IPS DF 4.7 (cell line): ENCODE results near the gene LGALS9.

Source experiments
- DNase-seq: peaks from one replicate; pipeline ENCODE4 v3.0.0-alpha.2; 2013; ENCODE audit warnings: low spot score; ENCODE audit errors: extremely low read depth

Gene LGALS9

DNA sequence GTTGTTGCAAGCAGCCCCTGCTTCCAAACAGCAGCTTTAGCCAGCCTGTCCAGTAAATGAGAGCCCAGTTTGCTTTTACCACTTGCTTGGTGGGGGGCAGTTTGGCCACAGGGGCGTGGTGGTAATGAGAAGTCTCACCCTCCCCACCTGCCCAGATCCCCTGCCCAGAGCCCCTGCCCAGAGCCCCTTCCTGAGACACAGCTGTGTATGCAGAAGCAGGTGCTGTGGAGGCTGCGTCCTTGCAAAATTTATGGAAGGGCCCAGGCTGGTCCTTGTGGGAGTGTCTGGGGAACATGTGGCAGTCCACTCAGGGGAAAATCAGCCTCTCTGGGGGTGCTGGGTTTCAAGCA lies 27.6 kb upstream of the LGALS9 start:
- no peak for DNase-seq

DNA sequence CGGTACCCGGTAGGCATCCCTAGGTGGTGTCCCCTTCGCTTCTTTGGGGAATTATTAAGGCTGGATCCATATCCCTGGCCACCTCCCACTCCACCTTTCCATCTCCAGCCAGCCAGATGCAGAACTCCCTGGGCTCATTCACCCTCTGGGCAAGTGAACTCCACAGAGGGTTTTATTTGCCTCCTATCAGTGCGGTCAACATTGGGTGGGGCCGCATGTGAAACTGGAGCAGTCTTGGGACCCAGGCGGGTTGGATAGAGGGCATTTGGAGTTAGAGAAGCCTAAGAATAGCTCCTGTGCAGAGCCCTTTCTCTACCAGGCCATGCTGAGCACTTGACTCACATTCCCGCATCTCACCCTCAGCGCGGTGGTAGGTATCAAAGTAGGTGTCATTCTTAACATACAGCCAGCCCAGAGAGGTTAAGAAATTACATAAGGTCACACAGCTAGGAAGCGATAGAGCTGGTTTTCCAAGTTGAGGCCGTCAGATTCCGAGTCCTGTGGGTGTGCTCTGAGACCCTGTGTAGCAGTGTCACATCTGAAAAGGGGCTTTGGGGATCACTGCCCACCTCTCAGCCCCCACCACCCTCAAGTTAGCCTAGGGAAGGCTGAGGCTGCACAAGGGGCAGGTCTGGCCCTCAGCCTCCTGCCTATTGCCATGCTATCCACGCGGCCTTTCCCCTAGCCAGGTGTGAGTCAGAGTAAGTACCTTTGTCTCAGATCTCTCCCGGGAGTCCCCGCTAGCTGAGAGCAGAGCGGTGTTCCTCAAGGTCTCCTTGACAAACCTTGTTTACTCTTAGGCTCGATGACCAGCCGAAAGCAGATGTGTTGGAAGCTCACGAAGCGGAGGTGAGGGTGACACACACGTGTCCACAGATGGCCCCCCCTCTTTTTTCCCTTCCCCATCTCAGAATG lies 26.9 kb upstream of the LGALS9 start:
- DNase-seq = no peak

DNA sequence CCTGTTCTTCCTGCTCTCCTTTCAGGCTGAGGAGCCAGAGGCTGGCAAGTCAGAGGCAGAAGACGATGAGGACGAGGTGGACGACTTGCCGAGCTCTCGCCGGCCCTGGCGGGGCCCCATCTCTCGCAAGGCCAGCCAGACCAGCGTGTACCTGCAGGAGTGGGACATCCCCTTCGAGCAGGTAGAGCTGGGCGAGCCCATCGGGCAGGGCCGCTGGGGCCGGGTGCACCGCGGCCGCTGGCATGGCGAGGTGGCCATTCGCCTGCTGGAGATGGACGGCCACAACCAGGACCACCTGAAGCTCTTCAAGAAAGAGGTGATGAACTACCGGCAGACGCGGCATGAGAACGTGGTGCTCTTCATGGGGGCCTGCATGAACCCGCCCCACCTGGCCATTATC lies 25.6 kb upstream of the LGALS9 start:
- DNase-seq = no peak

DNA sequence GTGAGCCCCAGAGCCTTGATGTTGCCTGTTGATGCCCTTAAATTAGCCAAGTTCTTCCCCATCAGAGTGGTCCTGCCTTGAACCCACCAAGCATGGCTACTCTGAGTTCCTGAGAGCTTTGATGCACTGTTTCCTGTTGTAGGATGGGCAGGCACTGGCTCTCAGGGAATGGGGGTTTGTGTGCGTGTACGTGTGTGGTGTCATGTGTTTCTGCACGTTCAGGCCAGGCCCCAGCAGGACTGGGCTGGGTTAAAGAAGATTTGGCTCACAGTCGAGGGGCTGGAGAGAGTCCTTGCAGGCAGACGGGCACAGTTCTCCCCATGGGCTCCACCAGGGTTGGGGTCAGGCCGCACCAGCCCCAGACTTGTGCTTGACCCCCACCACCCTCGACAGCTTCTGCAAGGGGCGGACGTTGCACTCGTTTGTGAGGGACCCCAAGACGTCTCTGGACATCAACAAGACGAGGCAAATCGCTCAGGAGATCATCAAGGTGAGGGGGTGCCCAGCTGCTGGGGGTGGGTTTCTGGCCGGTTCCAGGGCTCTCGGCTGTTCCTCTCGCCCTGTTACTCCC lies 23.4 kb upstream of the LGALS9 start:
- DNase-seq = no peak

DNA sequence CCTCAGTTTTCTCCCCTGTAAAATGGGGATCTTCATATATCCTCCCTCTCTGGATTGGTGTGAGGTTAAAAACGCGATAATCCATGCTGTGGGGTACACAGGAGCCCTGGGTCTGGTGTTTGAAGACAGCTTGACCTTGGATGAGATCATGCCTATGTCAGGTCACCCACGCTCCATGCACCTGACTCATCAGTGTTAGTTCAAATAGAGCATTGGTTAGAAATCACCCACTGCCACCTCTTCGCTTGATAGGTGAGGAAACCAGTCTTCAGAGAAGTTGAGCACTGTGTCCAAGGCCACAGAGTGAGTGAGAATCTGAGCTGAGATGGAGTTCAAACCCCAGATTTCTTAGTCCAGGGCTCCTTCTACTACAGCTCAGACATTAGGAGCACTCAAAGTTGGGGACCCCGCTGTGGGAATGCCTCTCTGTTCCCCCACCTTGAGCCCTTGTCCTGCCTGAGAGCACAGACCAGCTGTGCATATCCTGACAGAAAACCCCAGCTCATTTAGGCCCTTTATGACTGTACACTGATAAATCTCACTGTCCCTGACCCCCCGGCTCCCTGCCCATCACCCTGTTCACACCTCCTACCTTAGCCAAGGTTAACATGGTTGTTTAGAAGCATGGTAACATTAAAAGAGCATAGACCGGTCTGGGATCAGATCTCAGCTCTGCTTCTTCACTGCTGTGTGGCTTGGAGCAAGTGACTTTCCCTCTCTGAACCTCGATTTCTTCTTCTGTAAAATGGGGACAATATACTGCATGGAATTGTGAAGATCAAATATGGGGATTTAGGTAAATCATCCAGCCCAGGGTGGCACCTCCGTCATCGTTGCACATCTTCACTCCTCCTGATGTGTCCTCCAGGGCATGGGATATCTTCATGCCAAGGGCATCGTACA lies 22.4 kb upstream of the LGALS9 start:
- no peak for DNase-seq

DNA sequence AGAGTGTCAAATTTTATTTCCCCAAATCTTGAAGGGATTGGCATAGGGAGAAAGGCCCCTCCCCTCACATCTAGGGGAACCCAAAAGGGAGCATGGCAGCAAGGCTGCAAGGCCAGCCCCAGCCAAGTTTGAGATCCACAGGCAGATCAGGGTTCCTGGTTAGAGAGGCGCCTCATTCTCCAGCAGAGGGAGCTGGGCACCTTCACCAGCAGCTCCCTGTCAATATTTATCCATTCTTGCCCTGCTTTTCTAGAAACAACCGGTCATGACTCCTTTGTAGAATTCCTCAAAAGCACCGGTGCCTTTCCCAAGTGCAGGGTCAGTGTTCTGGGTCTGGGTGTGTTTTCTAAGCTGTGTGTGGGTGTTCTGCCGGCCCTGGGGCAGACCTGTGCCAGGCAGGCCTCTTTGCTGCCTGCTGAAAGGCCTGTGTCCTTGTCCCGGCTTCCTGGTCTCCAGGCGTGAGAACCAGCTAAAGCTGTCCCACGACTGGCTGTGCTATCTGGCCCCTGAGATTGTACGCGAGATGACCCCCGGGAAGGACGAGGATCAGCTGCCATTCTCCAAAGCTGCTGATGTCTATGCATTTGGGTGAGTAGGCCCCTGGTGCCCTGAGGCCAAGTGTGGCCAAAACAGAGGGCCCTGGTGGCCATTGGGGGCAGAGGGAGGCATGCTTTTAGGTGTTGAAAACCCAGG lies 21.2 kb upstream of the LGALS9 start:
- no peak for DNase-seq

DNA sequence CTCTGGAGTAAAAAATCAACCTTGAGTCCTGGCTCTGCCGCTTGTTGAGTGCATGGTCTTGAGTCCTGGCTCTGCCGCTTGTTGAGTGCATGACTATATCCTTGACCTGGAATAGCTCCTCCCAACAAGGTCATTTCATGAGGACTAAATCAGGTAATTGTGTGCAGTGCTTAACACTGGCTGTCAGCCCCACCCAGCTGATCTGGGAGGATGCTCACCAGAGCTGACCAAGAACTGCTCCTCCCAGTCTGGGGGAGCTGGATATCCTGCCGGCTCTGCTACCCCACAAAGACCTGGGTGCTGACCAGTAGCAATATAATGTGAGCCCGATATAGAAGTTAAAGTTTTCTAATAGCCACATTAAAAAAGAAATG lies 20.7 kb upstream of the LGALS9 start:
- DNase-seq = no peak

DNA sequence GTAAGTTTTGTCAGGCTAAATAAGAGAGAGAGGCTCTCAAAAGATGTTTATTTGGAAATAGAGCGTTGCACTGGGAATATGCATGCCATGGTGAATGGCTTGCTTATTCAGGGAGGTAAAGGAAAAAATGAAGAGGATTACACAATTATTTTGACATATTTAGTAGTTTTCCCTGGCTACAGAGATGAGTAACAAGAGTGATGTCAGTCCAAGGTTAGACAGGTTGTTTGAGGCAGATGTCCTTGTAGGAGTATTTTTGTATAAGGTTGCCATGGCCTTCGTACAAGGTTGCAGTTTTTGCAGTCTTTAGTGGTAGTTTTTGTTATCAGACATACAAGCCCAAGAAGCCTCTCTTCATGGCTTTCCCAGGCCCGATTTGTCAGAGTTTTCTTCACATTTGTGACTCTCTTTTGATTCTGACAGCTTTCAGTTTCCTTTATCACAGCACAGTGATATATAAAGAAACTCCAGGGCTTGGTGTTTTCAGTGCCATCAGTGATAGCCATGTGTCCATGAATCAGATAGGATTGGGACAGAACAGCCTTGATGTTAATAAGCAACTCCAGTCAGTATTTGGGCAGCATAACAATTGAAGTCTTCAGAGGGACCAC lies 18.7 kb upstream of the LGALS9 start:
- DNase-seq = no peak

DNA sequence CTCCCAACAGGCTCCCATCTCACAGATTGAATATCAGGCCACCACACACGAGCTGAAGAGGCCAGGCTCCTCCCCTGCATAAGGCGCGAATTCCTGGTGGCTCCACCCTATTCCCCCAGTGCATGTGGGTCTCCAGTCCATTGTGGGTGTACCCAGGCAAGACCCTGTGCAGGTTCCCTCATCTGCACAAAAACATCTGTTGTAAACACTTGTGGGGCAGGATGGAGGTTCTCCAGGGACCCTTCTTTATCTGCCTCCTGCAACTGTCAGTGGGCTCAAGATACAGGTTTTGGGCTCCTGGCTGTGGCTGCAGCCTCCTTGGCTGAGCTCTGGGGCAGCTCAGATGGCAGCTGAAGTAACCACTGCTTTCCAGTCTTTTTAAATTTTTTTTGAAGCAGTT lies 17.6 kb upstream of the LGALS9 start:
- DNase-seq = no peak

DNA sequence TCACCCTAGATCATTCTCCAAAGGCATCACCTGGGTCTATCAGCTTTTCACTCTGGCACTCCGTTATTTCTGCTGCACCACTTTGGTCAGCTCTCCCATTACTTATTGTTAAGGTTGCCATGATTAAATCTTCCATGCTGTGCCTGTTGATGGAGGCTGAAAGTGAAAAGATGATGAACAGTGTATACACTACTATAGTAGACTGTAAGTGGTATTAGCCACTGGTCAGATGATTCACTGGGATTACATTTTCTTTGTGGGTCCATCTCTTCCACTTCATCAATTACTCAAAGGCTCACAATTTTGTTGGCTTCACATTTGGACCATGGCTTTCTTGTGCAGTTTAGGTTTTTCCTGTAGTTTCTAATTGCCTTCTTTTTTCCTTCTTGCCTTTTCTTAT lies 15.9 kb upstream of the LGALS9 start:
- DNase-seq = no peak

DNA sequence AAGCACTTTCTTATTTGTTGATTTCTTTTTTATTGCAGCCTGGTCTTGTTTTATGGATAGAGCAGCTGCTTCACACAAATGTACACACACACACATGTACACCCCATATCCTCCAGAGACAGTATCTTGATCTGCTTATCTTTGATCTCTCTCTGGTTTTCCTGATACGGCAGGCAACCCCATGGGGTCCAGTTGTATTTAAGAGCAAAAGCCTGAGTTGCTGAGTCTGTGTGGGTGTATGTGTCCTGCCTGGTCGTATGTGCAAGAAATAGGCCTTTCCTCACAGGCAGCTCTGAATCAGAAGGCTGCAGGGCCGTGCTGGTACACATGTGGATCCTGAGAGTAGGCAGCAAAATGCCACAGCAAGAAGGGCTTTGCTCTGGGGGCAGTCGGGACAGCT lies 14.6 kb upstream of the LGALS9 start:
- DNase-seq = no peak

DNA sequence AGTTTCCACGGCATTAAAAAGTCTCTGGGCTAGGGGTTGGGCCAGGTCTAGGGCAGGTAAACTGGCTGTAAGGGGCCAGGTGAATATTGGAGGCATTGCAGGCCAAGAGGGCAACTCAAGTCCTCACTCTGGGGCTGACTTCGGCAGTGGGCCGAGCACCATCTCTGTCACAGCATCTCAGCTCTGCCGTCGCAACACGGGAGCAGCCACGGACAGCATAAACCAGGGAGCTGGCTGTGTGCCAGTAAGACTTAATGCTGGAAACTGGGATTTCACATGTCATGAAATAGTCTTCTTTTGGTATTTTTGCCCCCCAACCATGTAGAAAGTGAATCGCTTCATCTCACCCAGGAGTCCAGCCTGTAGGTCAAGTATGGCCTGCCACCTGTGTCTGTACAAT lies 12.6 kb upstream of the LGALS9 start:
- no peak for DNase-seq

DNA sequence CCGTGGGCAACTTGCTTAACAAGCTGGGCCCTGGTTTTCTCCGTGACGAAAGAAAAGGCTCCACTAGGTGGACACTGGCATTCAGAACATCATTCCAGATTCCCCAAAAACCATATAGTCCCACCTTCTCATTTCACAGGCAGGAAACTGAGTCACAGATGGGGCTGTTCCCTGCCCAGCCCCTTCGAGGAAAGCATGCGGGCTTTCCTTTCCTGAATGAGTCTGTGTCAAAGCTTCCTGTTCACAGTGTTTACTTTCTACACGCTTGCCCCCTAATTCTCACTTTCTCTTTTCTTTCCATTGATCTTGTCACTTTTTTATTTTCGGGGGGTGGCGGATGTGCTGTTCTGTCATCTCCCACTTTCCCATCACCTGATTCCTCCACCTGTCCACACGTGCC lies 10.3 kb upstream of the LGALS9 start:
- no peak for DNase-seq

DNA sequence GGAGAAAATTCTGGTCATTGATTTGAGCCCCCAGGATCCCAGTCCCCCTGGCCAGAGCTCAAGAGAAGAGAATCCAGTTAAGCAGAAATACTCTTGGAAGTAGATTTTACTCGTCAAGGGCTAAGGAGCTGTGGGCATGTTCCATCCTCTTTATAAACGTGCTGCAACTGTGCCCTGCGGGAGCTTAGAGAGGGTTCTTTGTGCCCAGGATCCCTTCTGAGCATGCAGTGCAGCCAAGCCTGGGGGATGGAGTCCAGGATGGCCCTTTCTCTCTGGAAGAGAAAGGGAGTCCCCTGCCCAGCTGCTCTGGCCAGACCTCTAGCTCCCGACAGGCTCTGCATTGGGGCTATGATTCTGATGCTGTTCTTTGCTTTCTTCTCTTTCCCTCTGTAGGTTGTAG lies 9.5 kb upstream of the LGALS9 start:
- no peak for DNase-seq

DNA sequence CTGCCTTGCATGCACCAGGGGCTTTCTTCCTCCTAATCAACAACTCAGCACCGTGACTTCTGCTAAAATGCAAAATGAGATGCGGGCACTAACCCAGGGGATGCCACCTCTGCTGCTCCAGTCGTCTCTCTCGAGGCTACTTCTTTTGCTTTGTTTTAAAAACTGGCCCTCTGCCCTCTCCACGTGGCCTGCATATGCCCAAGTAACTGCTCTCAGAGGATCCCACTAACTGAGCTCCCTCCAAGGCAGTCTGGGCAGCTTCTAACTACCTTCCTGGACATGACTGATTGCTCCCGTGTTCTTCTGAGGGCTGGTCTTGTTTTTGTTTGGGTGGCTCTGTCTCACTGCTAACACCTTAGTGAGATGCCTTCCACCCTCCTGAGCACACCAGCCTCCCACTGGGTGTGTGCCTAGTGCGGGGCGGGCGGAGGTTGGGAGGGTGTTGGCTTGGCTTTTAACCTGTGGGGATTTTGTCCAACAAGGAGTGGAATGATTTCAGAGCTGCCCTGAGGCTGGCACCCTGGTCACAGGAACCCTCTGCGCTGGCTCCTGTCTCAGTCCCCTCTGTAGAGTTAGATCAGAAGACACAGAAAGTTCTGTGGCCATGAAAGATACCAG lies 8.9 kb upstream of the LGALS9 start:
- no peak for DNase-seq

DNA sequence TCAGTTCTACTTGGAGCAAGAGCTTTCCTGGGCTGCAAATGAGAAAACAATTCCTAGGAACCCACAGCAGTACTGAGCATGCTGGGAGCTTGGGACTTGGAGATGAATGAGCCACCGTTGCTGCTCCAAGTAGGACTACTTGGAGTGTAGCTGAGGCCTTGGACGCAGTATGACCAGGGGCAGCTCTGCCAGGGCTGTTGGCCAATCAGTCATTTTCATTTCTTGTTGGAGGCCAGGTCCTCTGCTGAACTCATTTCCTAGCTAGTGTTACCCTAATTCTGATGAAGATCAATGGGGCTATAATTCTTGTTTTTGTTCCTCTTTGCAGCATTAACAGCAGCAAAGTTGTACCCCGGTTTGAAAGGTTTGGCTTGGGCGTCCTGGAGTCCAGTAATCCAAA lies 8.0 kb upstream of the LGALS9 start:
- no peak for DNase-seq

DNA sequence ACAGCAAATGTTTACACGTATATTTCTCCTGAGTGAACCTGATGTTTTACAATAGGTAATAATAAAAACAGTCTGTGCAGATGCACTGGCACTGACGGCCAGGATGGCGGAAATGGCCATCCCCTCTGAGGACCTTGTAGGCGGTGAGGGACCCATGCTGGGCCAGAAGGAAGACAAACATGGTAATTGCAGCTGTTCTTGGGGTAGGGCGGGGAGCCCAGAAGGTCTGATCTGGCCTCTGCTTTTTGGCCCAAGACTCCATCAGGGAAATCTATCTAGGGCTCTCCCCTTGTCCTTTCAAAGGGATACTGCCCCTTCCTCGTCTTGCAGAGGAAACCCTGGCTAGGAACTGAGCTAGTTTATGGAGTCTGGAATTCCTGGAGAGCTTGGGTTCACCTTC lies 7.4 kb upstream of the LGALS9 start:
- DNase-seq = no peak

DNA sequence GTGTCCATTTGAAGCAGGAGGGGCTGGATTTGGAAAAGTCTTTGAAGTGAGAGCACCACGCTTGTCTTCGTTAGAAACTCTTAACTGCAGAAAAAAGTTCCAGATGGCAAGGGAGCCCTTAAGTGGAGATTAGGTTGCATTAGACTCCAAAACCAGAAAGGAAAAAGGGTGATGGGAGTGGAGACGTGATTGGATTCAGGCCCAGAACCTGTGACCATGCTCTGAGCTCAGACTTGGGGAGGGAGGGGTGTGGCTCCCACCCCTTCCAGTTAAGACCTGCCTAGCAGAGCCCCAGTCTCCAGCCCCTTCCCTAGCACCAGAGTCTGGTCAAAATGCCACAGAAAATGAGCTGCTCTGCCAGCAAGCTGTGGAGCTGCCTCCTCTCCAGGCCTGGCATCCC lies 6.4 kb upstream of the LGALS9 start:
- DNase-seq = no peak

DNA sequence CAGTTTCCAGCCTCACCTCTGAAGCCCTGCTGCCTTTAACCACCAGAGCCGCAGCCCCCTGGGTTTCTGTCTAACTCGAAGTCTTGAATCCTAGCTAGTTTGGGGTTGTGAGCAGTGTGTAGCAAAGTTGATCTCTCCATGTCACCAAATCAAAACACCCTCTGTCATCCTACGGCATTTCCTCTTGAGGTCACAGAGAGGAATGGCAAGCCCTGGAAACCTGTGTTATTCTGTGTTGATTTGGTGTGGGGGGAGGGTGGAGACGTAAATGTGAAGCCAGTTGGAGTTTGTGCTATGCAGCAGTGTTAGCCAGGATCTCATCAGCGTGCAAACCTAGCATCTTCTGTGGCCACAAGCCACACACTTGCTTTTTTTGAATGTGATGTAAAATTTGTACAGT lies 5.1 kb upstream of the LGALS9 start:
- no peak for DNase-seq

DNA sequence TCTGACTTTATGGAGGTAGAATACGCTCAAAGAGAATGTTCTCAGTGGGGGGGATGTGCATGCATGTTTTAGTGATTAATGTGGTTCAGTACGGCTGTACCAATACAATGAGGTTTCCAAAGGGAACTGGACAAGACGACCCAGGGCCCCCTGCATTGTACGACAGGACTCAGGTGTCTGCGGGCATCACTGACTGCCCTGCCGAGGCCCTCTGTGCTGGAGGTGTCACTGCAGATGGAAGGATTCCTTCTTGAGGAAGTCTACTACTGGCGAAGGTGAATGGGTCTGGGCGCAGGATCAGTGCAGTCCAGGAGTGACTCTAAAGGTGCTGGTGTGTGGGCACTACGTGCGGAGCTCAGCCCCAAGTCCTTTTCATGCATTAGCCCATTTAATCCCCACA lies 3.5 kb upstream of the LGALS9 start:
- no peak for DNase-seq

DNA sequence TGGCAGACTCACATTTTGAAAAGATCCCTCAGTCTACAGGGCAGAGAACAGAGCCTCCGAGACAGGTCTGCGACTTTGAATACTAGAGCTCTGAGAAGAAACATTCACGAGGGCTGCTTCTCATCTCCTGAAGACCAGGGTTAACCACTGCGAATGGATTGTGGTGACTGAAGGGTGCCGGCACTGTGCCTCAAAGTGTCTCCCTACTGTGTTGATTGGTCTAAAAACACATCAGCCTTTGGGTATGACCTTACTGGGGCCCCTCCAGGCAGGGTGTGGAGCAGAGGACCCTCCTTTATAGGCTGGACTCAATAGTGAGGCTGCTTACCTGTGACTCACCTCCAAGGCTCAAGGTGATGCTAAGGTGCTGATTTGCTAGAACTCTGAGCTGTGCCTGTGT lies 2.6 kb upstream of the LGALS9 start:
- DNase-seq = no peak
